NCI-H82 treated with DMSO at 0.1 percent for 48 hours (cell line): Measurements from ENCODE around the gene HSP90AA1.
"Not testable (repeated sequence)": the region's sequence is repeated elsewhere in the genome, so short reads cannot be mapped to it uniquely, and the experiment has no call there.

Experiments
- DNase-seq: peaks from one replicate; lab custom pipeline; 2025; ENCODE audit not compliant: unreplicated experiment; lab: John Stamatoyannopoulos, UW

HSP90AA1 gene

GRCh38 chr14:102095231-102095870 lies 8.5 kb upstream of the HSP90AA1 start:
- no peak for DNase-seq

GRCh38 chr14:102094101-102094500 lies 7.3 kb upstream of the HSP90AA1 start:
- DNase-seq: no peak

GRCh38 chr14:102092806-102093205 lies 6.0 kb upstream of the HSP90AA1 start:
- no peak for DNase-seq

GRCh38 chr14:102090713-102091112 lies 3.9 kb upstream of the HSP90AA1 start:
- DNase-seq: no peak

- no peak for DNase-seq
Measured at GRCh38 chr14:102089621-102090343, 2.9 kb upstream of the HSP90AA1 start.

DNA sequence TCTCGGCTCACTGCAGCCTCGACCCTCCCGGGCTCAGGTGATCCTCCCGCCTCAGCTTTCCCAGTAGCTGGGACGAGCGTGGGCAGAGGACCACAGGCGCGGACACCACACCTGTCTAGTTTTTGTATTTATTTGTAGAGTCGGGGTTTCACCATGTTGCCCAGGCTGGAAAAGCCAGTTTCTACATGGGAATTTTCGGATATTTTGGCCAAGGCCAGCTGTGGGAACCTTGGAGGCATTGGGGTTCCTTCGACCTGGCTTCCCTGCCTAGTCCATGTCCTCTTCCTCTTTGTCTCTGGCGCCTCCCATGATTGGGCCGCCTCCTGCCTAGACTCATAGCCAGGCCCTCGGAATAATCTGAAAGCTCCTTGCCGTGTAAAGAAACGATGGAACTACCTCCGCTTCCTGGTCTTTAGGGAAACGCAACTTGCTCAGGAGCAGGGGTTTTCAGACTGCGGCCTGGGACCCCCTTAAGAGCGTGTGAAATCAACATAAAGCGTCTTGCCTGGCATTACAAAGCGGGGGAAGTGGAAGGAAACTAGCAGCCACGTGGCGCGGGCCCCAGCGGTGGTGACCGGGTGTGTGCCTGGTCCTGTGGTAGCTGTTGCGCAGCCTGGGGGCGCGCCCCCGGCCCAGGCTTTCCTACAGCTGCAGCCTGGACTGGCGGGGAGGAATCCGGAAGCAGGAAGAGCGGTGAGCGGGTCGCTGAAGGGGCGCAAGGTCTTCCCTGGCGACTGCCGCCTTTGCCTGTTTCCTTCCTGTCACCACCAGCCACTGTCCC lies 1.4 kb upstream of the HSP90AA1 start:
- DNase-seq: no peak

GRCh38 chr14:102087762-102088011 lies 843 bp upstream of the HSP90AA1 start:
- DNase-seq: no peak

DNA sequence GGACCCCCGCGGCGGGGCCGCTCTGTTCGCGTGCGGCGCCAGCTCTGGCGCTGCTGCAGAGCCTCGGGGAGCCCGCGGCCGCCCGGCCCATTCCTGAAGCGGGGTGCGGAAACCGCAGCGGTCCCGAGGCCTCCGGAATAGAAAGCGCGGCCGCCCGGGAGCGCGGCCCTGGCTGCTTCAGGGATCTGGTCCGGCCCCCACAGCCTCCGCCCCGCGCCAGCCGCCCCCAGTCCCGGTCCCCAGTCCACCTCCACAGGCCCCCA lies 204 bp downstream of the HSP90AA1 start:
- DNase-seq: no peak

- no peak for DNase-seq
Measured at GRCh38 chr14:102085948-102086708, 716 bp downstream of the HSP90AA1 start.

GRCh38 chr14:102085488-102085887 lies 1.4 kb downstream of the HSP90AA1 start:
- no peak for DNase-seq

DNA sequence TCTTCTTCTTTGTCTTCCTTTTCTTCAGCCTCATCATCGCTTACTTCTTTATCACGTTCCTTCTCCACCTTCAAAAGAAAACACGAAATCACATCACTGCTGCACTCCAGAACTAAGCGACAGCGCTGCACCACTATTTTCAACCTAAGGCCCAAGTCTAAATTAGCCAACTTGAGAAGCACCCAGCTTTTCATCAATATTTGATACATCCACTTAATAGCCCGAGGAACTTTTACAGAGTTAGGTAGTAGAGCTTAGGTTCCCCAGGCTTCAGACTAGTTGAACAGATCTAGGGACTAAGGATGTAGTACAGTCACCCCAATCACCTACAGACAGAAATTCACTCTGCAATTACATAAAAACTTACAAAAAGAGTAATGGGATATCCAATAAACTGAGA lies 1.9 kb downstream of the HSP90AA1 start:
- DNase-seq: no peak

DNA sequence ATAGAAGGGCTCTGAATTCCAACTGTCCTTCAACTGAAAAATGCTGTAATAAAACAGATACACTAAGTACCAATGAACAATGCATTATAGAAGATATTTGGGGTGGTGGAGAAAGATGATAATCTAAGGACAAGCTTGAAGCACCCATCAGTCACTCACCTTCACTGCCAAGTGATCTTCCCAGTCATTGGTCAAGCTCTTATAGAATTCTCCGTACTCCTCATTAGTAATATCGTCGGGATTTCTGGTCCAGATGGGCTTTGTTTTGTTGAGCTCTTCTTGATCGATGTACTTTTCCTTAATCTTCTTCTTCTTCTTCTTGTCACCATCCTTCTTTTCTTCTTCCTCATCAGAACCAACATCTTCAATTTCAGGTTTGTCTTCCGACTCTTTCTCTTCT lies 2.3 kb downstream of the HSP90AA1 start:
- DNase-seq: not testable (repeated sequence)

DNA sequence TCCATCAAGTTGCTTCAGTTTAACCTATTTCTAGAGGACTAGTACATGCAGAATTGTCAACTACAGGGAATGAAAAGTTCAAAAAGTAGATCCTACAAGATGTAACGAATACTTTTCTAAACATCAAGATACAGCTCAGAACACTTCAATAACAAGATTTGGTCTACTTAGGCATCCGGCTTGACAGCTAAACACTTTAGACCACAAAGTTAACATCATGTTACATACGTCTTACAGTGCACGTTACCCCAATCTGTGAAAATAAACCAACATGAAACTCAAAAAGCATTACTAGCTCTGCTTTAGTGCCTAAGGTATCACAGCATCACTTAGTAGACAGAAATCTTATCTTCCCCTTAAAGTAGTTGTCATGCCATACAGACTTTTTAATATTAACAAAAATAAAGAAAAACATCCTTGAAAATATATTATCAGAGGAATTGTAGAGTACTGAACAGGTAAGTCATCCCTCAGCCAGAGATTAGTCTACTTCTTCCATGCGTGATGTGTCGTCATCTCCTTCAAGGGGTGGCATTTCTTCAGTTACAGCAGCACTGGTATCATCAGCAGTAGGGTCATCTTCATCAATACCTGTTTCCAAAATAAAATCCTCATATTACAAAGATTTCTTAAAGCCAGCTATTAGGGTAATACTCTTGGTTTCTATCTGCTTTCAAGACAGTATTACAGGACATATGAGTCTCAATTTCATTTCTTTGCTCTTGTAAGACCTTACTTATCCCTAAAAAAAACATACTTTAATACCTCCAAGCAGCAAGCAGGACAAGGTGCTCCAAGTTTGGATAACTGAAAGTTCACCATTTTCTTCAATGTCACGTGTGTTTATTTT lies 5.4 kb downstream of the HSP90AA1 start:
- no peak for DNase-seq

GRCh38 chr14:102080183-102081080 lies 6.4 kb downstream of the HSP90AA1 start:
- no peak for DNase-seq

DNA sequence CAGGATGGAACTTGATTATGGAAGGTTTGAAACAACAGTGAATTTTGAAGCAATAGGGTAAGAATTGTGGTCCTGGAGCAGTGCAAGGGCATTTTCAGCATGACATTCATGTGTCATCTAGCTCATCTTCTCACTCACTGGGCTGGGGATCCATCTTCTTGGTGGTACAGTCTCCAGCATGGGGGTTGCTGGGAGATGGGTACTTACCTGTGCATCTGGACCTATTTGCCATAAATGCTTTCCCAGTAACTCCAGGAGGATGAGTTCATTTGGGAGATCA lies 7.2 kb downstream of the HSP90AA1 start:
- DNase-seq: no peak

GRCh38 chr14:102078831-102079699 lies 7.8 kb downstream of the HSP90AA1 start:
- no peak for DNase-seq

DNA sequence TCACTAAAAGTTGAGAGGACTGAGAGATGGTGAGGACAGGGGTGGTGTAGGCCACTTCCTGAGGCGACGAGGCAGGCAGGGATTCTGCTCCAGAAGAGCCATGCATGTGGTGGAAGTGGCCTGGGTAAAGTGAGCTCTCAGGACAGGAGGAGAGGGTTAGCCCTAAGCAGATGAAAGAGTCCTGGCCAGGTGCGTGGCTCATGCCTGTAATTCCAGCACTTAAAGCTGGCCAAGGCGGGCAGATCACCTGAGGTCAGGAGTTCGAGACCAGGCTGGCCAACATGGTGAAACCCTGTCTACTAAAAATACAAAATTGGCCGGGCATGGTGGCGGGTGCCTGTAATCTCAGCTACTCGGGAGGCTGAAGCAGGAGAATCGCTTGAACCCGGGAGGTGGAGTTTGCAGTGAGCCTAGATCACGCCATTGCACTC lies 8.5 kb downstream of the HSP90AA1 start:
- not testable (repeated sequence) for DNase-seq

GRCh38 chr14:102077382-102077709 lies 9.5 kb downstream of the HSP90AA1 start:
- DNase-seq: no peak

GRCh38 chr14:102075155-102075554 lies 11.7 kb downstream of the HSP90AA1 start:
- DNase-seq: no peak
